Immature natural killer cell (primary cell): ENCODE results near the gene VDAC2. TPM values are rescaled to one million over a fixed set of nuclear protein-coding genes. Genes with fewer than 3 reads are reported as not detected.

Experiments
- DNase-seq, 3 donors: peaks; one replicate each; pipeline ENCODE4 v3.0.0; 2022; ENCODE audit warnings: mixed read lengths in 1 of 3
- H3K27ac Mint-ChIP-seq, 6 donors: one replicate each; pipeline ENCODE4 v1.8.0; 2020; ENCODE audit warnings: mixed read lengths in 6 of 6, mild to moderate bottlenecking in 5 of 6, inconsistent platforms in 4 of 6, moderate library complexity in 3 of 6
- H3K27me3 Mint-ChIP-seq, 3 donors: one replicate each; pipeline ENCODE4 v1.8.0; 2020 to 2021; ENCODE audit warnings: low read depth in 3 of 3, mild to moderate bottlenecking in 3 of 3, mixed read lengths in 3 of 3, moderate library complexity in 3 of 3, inconsistent platforms in 1 of 3
- H3K36me3 Mint-ChIP-seq, 3 donors: one replicate each; pipeline ENCODE4 v1.8.0; 2020; ENCODE audit warnings: mixed read lengths in 3 of 3, inconsistent platforms in 2 of 3, mild to moderate bottlenecking in 2 of 3
- H3K4me1 Mint-ChIP-seq, 2 donors: one replicate each; pipeline ENCODE4 v1.8.0; 2020; ENCODE audit warnings: inconsistent platforms in 2 of 2, mild to moderate bottlenecking in 2 of 2, mixed read lengths in 2 of 2, moderate library complexity in 1 of 2
- H3K4me3 Mint-ChIP-seq, 5 donors: one replicate each; pipeline ENCODE4 v1.8.0; 2020; ENCODE audit warnings: mild to moderate bottlenecking in 5 of 5, mixed read lengths in 5 of 5, inconsistent platforms in 3 of 5, moderate library complexity in 3 of 5
- H3K9me3 Mint-ChIP-seq, 6 donors: one replicate each; pipeline ENCODE4 v1.8.0; 2020; ENCODE audit warnings: mild to moderate bottlenecking in 6 of 6, mixed read lengths in 6 of 6, inconsistent platforms in 4 of 6, moderate library complexity in 3 of 6
- polyA plus RNA-seq, 3 donors: library from polyadenylated mRNA; unstranded; fragments of 300-500 nt; fragmentation: Illumina TruSeq; gene quantifications; one replicate each; pipeline ENCODE4 v1.2.3, GENCODE V29; 2021

Gene VDAC2
- polyA plus RNA-seq, 3 donors from 2014 or later, result 126 to 191 (median 148) TPM

DNA sequence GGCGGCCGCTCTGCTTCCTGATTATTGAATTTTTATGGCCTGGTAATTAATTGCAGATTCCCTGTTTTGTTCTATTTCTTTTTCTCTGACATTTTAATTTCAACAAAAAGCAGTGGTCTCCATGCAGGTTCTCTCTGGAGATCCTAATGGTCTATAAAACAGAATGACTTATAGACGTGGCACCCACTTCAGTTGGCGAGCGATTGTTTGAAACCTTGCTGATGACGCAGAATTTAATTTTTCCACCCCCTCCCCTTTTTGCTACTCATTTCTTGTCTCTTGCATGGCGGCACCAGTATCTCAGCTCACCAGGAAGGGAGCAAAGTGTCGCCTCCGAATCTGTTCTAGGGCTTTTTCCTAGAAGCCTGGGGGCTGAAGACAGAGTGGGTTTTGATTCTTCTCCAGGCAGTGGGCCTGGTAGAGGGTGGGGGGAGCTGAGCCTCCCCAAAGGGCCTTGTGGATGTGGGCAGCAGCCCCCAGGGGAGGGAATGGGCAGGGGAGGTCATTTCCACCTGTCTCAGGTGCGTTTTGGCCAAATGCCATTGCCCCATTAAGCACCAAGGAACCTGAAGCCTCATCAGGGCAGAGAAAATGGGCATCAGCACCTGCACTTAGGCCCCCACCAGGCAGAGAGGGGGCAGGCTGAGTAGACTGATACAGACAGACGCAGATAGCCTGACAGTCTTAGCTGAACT lies 28.6 kb downstream of the VDAC2 start:
- peaks cover 0 to 2% (median 2%) of the 10 kb centered on the region in 3 donors for H3K27me3 Mint-ChIP-seq
- no peak for DNase-seq
- no peaks in the 10 kb centered on the region for H3K36me3 Mint-ChIP-seq
- H3K4me1 Mint-ChIP-seq, result peaks cover 5 to 6% of the 10 kb centered on the region in 2 donors
- H3K9me3 Mint-ChIP-seq, result no peaks in the 10 kb centered on the region
- H3K27ac Mint-ChIP-seq, result peak overlapping the region in 1 of 6 donors; percentile 40
- H3K4me3 Mint-ChIP-seq, result peak overlapping the region in 1 of 5 donors; percentile 5

DNA sequence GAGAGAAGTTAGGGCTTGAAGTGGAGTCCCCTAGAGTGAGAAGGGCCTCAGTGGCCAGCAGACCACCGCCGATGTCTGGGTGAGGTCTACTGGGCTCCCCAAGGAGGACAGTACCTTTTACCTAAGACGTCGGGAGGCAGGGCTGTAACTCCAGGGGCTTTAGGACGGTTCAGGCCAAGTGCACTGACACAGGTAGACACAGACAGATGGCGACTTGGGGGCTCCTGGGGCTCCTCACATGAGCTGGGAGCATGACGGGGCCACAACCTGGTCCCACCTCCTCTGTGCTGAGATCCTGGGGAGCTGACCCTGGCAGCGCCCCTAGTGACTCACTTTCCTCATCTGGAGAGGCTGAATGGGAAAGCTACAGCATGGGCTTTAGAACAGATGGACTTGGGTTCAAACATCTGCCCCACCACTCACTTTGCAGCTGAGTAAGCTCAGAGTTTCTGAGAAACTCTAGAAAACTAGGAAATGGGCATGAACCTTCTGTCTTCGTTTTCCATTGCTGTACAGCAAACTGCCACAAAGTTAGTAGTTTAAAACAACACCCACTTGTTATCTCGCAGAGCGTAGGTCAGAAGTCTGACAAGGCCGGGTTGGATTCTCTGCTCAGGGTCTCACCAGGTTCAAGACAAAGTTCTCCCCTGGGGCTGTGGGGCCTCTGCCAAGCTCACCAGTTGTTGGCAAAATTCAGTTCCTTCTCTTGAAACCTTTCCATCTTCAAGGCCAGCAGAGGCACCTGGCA lies 29.9 kb downstream of the VDAC2 start:
- Mint-ChIP-seq H3K4me1 (peaks cover 5 to 6% of the 10 kb centered on the region in 2 donors), H3K36me3 (no peaks in the 10 kb centered on the region), H3K4me3 (no peak overlapping the region), H3K27ac (no peak overlapping the region), H3K9me3 (no peaks in the 10 kb centered on the region), H3K27me3 (peaks cover 0 to 2% (median 2%) of the 10 kb centered on the region in 3 donors)
- no peak for DNase-seq

DNA sequence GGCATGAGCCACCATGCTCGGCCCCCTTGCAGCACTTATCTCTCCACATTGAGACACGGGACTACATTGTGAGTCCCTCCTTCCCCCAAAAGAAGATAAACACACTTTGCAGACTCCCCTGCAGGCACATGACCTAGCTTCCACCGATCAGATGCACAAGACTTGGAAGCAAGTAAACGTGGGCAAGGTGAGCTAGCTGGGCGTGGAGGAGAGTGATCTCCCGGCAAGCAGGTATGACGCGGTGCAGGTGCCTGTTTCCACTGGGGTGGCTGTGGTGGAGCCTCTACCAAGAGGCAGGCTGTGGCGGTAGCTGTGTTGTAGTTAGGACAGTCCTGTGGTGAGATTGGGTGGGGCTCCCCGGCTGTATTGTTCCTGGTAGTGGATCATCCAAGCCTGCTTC lies 32.8 kb downstream of the VDAC2 start:
- Mint-ChIP-seq H3K4me1 (no peaks in the 10 kb centered on the region), H3K9me3 (no peaks in the 10 kb centered on the region), H3K36me3 (no peaks in the 10 kb centered on the region), H3K27ac (no peak overlapping the region), H3K27me3 (no peaks in the 10 kb centered on the region), H3K4me3 (no peak overlapping the region)
- no peak for DNase-seq

- Mint-ChIP-seq H3K4me3 (no peak overlapping the region), H3K9me3 (no peaks in the 10 kb centered on the region), H3K4me1 (no peaks in the 10 kb centered on the region), H3K27ac (no peak overlapping the region), H3K27me3 (no peaks in the 10 kb centered on the region), H3K36me3 (no peaks in the 10 kb centered on the region)
- DNase-seq, result no peak
These were observed 34.1 kb downstream of the VDAC2 start for GRCh38 chr10:75244487-75245353.

DNA sequence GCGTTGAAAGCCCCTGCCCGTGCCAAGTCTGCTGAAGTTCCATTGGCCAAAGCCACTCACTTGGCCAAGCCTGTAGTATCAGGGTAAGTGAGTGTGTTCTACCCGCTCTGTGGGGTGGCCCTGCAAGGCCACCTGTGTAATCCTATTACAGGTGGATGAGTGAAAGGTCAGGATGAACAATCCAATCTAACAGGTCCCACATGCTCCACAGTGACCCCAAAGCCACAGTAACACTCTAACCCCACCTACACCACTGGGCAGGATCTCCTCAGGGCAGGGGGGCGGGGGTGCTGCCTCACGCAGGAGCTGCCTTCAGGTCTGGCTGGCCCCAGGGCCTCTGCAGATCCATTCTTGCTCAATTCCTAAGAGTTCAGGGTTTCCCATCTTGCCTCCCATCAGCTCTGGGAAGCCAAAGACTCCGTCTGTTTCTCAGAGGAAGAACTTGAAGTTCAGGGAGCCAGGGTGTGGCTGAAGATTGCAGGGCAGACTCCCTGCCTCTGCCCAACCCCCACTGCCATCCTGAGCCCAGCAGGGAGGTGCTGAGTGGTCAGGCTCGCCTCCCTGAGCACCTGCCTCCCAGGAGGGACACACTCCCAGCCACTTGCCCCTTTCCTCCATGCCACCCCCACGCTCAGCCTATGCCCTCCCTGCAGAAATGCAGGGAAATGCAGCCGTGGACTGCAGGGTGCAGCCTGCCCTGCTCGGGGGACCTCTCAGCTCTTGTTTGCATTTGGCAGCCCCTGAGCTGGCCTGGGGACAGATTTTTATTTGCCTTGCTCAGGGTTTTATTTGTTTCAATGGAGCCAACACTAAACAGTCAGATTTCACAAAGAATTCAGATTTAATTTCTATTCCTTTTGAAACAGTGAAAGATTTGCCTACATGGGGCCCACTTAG lies 35.0 kb downstream of the VDAC2 start:
- Mint-ChIP-seq H3K27me3 (no peaks in the 10 kb centered on the region), H3K4me1 (no peaks in the 10 kb centered on the region), H3K36me3 (no peaks in the 10 kb centered on the region), H3K27ac (no peak overlapping the region), H3K4me3 (no peak overlapping the region), H3K9me3 (peaks cover 0 to 3% (median 0%) of the 10 kb centered on the region in 6 donors)
- no peak for DNase-seq

DNA sequence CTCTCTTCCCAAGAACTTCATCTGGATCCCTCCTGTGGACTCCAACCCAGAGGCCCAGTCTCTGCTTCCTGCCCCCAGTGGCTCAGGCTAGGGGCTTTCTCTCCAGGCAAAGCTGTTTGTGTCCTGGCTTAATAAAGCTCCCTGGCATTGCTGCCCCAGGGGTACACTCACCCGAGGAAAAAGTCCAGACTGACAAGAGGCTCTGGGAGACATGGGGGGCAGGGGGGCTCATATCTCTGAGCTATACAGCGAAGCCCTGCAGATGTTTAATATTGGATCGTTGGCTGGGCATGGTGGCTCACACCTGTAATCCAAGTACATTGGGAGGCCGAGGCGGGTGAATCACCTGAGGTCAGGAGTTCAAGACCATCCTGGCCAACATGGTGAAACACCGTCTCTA lies 35.9 kb downstream of the VDAC2 start:
- Mint-ChIP-seq H3K36me3 (no peaks in the 10 kb centered on the region), H3K4me3 (no peak overlapping the region), H3K9me3 (peaks cover 0 to 3% (median 0%) of the 10 kb centered on the region in 6 donors), H3K27me3 (no peaks in the 10 kb centered on the region), H3K27ac (no peak overlapping the region), H3K4me1 (no peaks in the 10 kb centered on the region)
- no peak for DNase-seq

DNA sequence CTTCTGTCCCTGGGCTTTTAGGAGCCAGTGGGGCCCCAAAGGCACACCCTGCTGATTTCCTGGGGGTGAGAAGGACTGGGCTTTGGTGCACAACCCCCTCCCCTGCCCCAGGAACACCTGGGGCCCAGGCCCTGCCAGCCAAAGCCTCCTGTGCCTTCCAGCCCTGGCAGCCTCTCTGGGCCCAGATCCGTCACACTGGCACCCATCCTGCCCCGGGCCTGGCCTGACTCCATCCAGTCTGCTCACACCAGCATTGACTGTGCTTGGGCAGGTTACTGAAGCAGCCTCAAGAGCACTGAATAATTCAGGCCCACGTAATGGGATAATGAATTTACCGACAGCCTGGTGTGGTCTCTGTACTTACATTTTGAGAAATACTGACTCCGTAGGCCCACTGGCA lies 37.2 kb downstream of the VDAC2 start:
- H3K9me3 Mint-ChIP-seq, result peaks cover 0 to 5% (median 1%) of the 10 kb centered on the region in 6 donors
- H3K27ac Mint-ChIP-seq, result no peak overlapping the region
- no peaks in the 10 kb centered on the region for H3K27me3 Mint-ChIP-seq
- H3K4me1 Mint-ChIP-seq, result no peaks in the 10 kb centered on the region
- H3K4me3 Mint-ChIP-seq, result no peak overlapping the region
- no peak for DNase-seq
- H3K36me3 Mint-ChIP-seq, result peaks cover 0 to 4% (median 4%) of the 10 kb centered on the region in 3 donors

DNA sequence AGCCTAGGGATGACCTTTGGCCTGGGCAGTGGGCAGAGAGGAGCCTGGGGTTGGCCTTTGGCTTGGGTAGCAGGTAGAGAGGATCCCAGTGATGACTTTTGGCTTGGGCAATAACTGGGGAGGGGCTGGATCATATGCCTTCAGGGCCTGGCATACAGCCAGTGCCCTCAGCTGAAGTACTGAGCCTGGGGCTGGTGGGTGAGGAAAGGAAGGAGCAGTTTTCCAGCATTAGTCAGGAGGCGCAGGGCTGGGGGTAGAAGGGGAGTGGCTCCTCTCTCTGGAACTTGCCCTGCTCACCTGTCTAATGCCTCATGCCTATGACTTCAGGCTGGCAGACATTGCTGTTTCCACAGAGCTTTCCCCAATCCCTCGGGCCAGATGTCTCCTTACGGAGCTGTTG lies 40.3 kb downstream of the VDAC2 start:
- H3K36me3 Mint-ChIP-seq, result peaks cover 9 to 13% (median 13%) of the 10 kb centered on the region in 3 donors
- H3K4me3 Mint-ChIP-seq, result no peak overlapping the region
- no peaks in the 10 kb centered on the region for H3K27me3 Mint-ChIP-seq
- H3K4me1 Mint-ChIP-seq, result no peaks in the 10 kb centered on the region
- DNase-seq, result no peak
- H3K9me3 Mint-ChIP-seq, result peaks cover 3 to 21% (median 18%) of the 10 kb centered on the region in 6 donors
- no peak overlapping the region for H3K27ac Mint-ChIP-seq

DNA sequence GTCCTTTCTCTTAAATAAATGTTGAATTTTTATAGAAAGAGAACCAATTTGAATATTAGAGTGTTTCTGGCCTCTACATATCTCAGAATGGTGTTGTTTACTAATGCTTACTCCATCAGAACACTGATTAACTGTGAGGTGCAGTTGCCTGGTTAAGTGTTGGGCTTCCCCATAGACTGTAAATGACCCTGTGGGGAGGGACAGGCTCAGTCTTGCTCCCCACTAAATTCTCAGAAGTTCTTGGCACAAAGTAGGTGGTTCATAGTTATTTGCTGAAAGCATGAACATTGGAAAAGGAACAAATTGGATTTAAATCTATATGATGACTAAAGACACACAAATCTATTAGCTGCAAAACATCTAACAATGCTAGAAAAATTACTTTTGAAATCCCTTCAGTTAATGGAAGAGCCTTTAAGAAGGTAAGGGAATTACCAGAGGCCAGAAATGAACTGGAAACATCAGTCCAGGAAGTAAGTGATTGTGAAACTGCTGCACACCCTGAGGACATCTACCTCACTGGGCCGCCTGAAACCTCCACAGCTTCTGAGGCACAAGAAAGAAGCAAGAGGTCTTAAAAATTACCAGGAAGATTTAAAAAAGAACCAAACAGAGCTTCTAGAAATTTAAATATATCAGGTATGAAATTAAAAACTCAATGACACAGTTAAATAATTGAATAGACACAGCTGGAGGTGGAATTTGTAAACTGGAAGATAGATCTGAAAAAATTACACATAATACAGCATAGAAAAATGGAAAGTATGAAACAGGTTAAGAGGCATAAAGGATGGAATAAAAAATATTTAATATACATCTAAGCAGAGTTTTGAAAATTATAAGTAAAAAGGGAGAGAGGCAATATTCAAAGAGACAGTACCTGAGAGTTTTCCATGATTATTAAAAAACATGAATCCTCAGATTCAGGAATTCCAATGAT lies 43.0 kb downstream of the VDAC2 start:
- H3K27me3 Mint-ChIP-seq, result peaks cover 0 to 2% (median 2%) of the 10 kb centered on the region in 3 donors
- no peak overlapping the region for H3K4me3 Mint-ChIP-seq
- DNase-seq, result no peak
- H3K9me3 Mint-ChIP-seq, result peaks cover 3 to 21% (median 18%) of the 10 kb centered on the region in 6 donors
- H3K27ac Mint-ChIP-seq, result no peak overlapping the region
- no peaks in the 10 kb centered on the region for H3K4me1 Mint-ChIP-seq
- H3K36me3 Mint-ChIP-seq, result peaks cover 9 to 13% (median 13%) of the 10 kb centered on the region in 3 donors

DNA sequence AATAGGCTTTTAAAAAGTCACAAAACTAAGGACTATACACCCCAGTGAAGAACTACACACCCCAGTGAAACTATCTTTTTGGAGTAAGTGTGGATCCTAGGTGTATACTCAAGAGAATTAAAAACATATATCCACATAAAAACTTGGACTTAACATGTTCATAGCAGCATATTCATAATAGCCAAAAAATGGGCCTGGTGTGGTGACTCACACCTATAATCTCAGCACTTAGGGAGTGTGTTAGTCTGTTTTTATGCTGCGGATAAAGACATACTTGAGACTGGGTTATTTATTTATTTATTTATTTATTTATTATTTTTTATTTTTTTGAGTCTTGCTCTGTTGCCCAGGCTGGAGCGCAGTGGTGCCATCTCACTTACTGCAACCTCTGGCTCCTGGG lies 44.1 kb downstream of the VDAC2 start:
- no peak overlapping the region for H3K27ac Mint-ChIP-seq
- H3K9me3 Mint-ChIP-seq, result peaks cover 3 to 21% (median 18%) of the 10 kb centered on the region in 6 donors
- H3K36me3 Mint-ChIP-seq, result peaks cover 9 to 13% (median 13%) of the 10 kb centered on the region in 3 donors

GRCh38 chr10:75260990-75261389 lies 50.4 kb downstream of the VDAC2 start:
- Mint-ChIP-seq H3K27me3 (peaks cover 0 to 5% (median 2%) of the 10 kb centered on the region in 3 donors), H3K9me3 (no peaks in the 10 kb centered on the region), H3K36me3 (no peaks in the 10 kb centered on the region), H3K4me3 (no peak overlapping the region), H3K4me1 (no peaks in the 10 kb centered on the region), H3K27ac (no peak overlapping the region)
- DNase-seq, result no peak

More for the DNA sequence above, 44.1 kb downstream of the VDAC2 start:
- no peak overlapping the region for H3K4me3 Mint-ChIP-seq
- no peak for DNase-seq
- no peaks in the 10 kb centered on the region for H3K4me1 Mint-ChIP-seq
- peaks cover 0 to 5% (median 2%) of the 10 kb centered on the region in 3 donors for H3K27me3 Mint-ChIP-seq
